HEK293 (cell line): ENCODE measurements around the gene HUS1B.

Experiments
- RBAK ChIP-seq: fragments of 450-650 bp; formaldehyde crosslinking; IDR thresholded peaks from 2 replicates; pipeline ENCODE4 v1.5.1; 2016; ENCODE audit warnings: missing biosample characterization, missing genetic modification characterization
- ZNF624 ChIP-seq: fragments of 450-650 bp; formaldehyde crosslinking; IDR thresholded peaks from 2 replicates; pipeline ENCODE4 v1.5.1; 2017; ENCODE audit warnings: missing biosample characterization, missing genetic modification characterization
- ZNF791 ChIP-seq: fragments of 450-650 bp; formaldehyde crosslinking; IDR thresholded peaks from 2 replicates; pipeline ENCODE4 v1.5.1; 2016; ENCODE audit warnings: missing biosample characterization, missing genetic modification characterization
- TF ChIP-seq, protein P1 (sequence below): fragments of 450-650 bp; formaldehyde crosslinking; IDR thresholded peaks from 2 replicates; pipeline ENCODE4 v1.5.1; 2016; ENCODE audit warnings: missing biosample characterization, missing genetic modification characterization
- TF ChIP-seq, protein P2 (sequence below): fragments of 450-650 bp; formaldehyde crosslinking; IDR thresholded peaks from 2 replicates; pipeline ENCODE4 v1.5.1; 2017; ENCODE audit warnings: missing biosample characterization, missing genetic modification characterization

The HUS1B gene

DNA sequence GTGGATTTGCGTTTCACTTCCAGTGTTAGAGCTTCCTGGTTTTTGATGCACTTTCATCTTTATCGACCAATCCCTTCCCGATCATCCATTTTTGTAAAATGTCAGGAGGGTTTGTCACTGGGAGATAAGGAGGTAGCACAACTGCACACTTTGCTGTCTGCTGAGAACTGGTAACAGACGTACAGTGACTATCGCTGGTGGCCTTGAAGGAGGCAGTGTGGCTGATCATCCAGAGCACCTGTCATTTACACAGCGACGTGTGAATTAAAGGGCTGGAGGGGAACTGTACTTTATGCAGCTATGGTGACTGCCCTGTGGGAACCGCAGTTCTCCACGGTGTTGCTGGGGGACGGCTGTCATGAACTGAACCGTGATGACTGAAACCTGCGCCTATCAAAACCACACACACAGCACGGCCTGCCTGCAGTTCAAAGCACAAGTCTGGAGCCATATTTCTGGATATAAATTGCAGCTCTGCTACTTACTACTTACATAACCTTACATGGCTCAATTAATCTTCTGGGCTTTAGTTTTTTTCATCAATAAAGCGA lies 50.0 kb downstream of the HUS1B start (continued):
- TF ChIP-seq, protein P1, sequence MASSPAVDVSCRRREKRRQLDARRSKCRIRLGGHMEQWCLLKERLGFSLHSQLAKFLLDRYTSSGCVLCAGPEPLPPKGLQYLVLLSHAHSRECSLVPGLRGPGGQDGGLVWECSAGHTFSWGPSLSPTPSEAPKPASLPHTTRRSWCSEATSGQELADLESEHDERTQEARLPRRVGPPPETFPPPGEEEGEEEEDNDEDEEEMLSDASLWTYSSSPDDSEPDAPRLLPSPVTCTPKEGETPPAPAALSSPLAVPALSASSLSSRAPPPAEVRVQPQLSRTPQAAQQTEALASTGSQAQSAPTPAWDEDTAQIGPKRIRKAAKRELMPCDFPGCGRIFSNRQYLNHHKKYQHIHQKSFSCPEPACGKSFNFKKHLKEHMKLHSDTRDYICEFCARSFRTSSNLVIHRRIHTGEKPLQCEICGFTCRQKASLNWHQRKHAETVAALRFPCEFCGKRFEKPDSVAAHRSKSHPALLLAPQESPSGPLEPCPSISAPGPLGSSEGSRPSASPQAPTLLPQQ (tag by site-specific recombination), result no peak
- TF ChIP-seq RBAK (tag by site-specific recombination), result no peak
- TF ChIP-seq, protein P2, sequence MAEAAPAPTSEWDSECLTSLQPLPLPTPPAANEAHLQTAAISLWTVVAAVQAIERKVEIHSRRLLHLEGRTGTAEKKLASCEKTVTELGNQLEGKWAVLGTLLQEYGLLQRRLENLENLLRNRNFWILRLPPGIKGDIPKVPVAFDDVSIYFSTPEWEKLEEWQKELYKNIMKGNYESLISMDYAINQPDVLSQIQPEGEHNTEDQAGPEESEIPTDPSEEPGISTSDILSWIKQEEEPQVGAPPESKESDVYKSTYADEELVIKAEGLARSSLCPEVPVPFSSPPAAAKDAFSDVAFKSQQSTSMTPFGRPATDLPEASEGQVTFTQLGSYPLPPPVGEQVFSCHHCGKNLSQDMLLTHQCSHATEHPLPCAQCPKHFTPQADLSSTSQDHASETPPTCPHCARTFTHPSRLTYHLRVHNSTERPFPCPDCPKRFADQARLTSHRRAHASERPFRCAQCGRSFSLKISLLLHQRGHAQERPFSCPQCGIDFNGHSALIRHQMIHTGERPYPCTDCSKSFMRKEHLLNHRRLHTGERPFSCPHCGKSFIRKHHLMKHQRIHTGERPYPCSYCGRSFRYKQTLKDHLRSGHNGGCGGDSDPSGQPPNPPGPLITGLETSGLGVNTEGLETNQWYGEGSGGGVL, result no peak
- TF ChIP-seq ZNF624, result no peak
- TF ChIP-seq ZNF791 (tag by site-specific recombination), result no peak
